Panc1 (cell line): ENCODE results near the gene LRRFIP2.

Source experiments
- CTCF ChIP-seq: fragments of 450-650 bp; IDR thresholded peaks from 2 replicates; pipeline ENCODE4 v1.5.1; 2017; ENCODE audit warnings: mild to moderate bottlenecking
- POLR2AphosphoS5 ChIP-seq: IDR thresholded peaks from 2 replicates; pipeline ENCODE4 v1.6.1; 2012; ENCODE audit warnings: mild to moderate bottlenecking, low read depth, low read length, moderate library complexity

DNA sequence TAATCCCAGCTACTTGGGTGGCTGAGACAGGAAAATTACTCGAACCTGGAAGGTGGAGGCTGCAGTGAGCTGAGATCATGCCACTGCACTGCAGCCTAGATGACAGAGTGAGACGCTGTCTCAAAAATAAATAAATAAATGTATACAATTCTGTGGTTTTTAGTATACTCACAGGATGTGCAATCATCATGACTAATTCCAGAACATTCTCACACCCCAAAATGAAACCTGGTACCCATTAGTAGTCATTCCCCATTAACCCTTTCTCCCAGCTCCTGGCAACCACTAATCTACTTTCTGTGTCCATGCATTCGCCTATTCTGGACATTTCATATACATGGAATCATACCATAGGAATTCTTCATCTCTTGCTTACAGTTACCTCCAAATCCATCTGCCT is 44.5 kb downstream of the LRRFIP2 start:
- TF ChIP-seq CTCF (no peak), POLR2AphosphoS5 (no peak)
